HepG2 (cell line): ENCODE measurements around the gene TRAPPC1. TPM values are rescaled to one million over a fixed set of nuclear protein-coding genes. Genes with fewer than 3 reads are reported as not detected.
A peak's percentile ranks its signal among the peaks of the same experiment; 100 is the strongest.

Source experiments
- MED8 ChIP-seq: sonication (generic); formaldehyde crosslinking; IDR thresholded peaks from 2 replicates; pipeline ENCODE4 v1.8.1; 2023; ENCODE audit warnings: mild to moderate bottlenecking, missing genetic modification reagents; ENCODE audit not compliant: insufficient replicate concordance
- RAD21 ChIP-seq: fragments of 450-650 bp; formaldehyde crosslinking; IDR thresholded peaks from 2 replicates; pipeline ENCODE4 v1.5.0; 2020; ENCODE audit warnings: mild to moderate bottlenecking
- STAT5B ChIP-seq: sonication (generic); formaldehyde crosslinking; IDR thresholded peaks from 2 replicates; pipeline ENCODE4 v1.4.0; 2020; ENCODE audit warnings: missing genetic modification reagents
- TCF12 ChIP-seq, 2 experiments: fragments of 450-650 bp in 1 of 2; sonication (generic) in 1 of 2; formaldehyde crosslinking in 1 of 2; IDR thresholded peaks; 2 replicates each; pipeline versions ENCODE4 v1.6.1 to v1.8.0; 2017 to 2022; ENCODE audit warnings: antibody characterized with exemption in 1 of 2, mild to moderate bottlenecking in 1 of 2, missing genetic modification reagents in 1 of 2, moderate library complexity in 1 of 2
- ZC3H4 ChIP-seq: sonication (generic); formaldehyde crosslinking; IDR thresholded peaks from 2 replicates; pipeline ENCODE4 v1.4.0; 2020; ENCODE audit warnings: missing genetic modification reagents, borderline replicate concordance
- ZFX ChIP-seq: sonication (generic); formaldehyde crosslinking; IDR thresholded peaks from 2 replicates; pipeline ENCODE4 v1.4.0; 2020; ENCODE audit warnings: mild to moderate bottlenecking, low read depth, missing genetic modification reagents, moderate library complexity
- ZMYM4 ChIP-seq: sonication (generic); formaldehyde crosslinking; IDR thresholded peaks from 2 replicates; pipeline ENCODE4 v1.8.1; 2023; ENCODE audit warnings: mild to moderate bottlenecking, missing genetic modification reagents
- ZNF276 ChIP-seq: sonication (generic); formaldehyde crosslinking; IDR thresholded peaks from 2 replicates; pipeline ENCODE4 v1.4.0; 2020; ENCODE audit warnings: mild to moderate bottlenecking, low read depth, missing genetic modification reagents
- ZNF337 ChIP-seq: sonication (generic); formaldehyde crosslinking; IDR thresholded peaks from 2 replicates; pipeline ENCODE4 v1.5.1; 2020; ENCODE audit warnings: missing genetic modification reagents, low read depth, mild to moderate bottlenecking, borderline replicate concordance
- ZNF7 ChIP-seq: IDR thresholded peaks from 2 replicates; pipeline ENCODE4 v1.6.1; 2016; ENCODE audit warnings: missing biosample characterization, missing genetic modification reagents
- ZSCAN25 ChIP-seq: sonication (generic); formaldehyde crosslinking; IDR thresholded peaks from 2 replicates; pipeline ENCODE4 v1.8.0; 2022; ENCODE audit warnings: mild to moderate bottlenecking, missing genetic modification reagents
- polyA plus RNA-seq, 8 experiments: library from polyadenylated mRNA; depleted of rRNA in 3 of 8; stranded (reverse) in 7 of 8; unstranded in 1 of 8; fragments of >200 nt; fragmentation: Illumina TruSeq in 4 of 8; extraction: Trizol in 4 of 8; gene quantifications; 2 replicates each; pipeline versions ENCODE4 v1.2.1 to v1.2.3, GENCODE V29; 2011 to 2016; ENCODE audit warnings: low read depth in 4 of 8, missing spikeins in 1 of 8, mixed read lengths in 1 of 8; ENCODE audit not compliant: insufficient read depth in 1 of 8
- total RNA-seq, 5 experiments: library from RNA; depleted of rRNA; stranded (reverse); fragments of >200 nt; fragmentation: Illumina TruSeq; extraction: Trizol; gene quantifications; 2 replicates each; pipeline ENCODE4 v1.2.3, GENCODE V29; 2016; ENCODE audit warnings: low read depth in 1 of 5
- TF ChIP-seq, protein P1 (sequence below): sonication (generic); formaldehyde crosslinking; IDR thresholded peaks from 2 replicates; pipeline ENCODE4 v1.8.1; 2023; ENCODE audit warnings: mild to moderate bottlenecking, inconsistent platforms, moderate library complexity, missing genetic modification reagents, borderline replicate concordance
- TF ChIP-seq, protein P2 (sequence below): sonication (generic); formaldehyde crosslinking; IDR thresholded peaks from 2 replicates; pipeline ENCODE4 v1.9.0; 2021; ENCODE audit warnings: mild to moderate bottlenecking, missing genetic modification reagents
- TF ChIP-seq, protein P3 (sequence below): sonication (generic); formaldehyde crosslinking; IDR thresholded peaks from 2 replicates; pipeline ENCODE4 v1.5.0; 2020; ENCODE audit warnings: missing genetic modification reagents, mild to moderate bottlenecking, borderline replicate concordance

The TRAPPC1 gene
- total and polyA plus RNA-seq, 2 of the 13 experiments (the other 11 are each of a cell fraction or from before 2014, with no cell fraction given) = 28.1 to 44.9 TPM

DNA sequence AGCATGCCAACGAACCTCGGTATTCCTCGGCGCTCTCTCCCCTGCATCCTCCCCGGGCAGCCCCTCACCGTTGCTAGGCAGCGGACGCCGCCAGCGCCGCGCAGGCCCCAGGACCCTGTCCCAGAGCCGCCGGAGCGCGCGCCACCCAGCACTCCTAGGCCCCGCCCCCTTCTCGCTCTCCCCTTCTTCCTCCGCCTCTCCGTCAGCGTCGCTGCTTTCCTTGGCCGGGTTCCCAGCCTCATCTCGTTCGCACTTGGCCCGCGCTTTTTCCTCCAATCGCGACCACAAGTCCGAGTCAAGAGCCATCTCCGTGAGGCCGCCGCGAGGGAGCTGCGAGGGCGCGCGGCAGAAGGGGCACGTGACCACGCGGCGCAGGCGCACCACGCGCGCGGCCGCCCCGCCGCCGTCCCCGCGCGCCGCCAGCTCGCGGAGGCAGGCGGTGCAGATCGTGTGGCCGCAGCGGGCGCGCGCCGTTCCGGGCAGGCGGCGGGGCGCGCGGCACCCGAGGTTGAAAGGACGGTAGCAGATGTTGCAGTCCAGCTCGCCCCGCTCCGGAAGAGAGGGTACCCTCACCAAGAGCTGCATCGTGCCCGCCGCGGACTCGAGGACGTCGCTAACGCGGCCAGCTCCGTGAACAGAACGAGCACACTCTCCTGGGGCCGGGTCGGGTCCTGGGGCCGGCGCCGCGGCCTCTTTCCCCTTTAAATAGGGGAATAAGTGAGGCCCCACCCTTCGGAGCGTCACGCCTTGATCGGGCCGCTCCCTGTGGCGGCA, 15.9 kb downstream of the TRAPPC1 start, which contains the start of gene RNF227 (continued):
- no peak for TF ChIP-seq TCF12 (IDR thresholded peaks at IDR 0.05)
- TF ChIP-seq TCF12 (CRISPR knock-in tag; IDR thresholded peaks at IDR 0.05) = no peak
- no peak for TF ChIP-seq MED8 (CRISPR knock-in tag)
- peak; percentile 70; the same call in 1 of the 2 replicates for TF ChIP-seq ZNF276 (CRISPR knock-in tag)
- no peak for TF ChIP-seq ZSCAN25
- no peak for TF ChIP-seq ZNF337 (CRISPR knock-in tag)
- peak; percentile 65; the same call in 1 of the 2 replicates for TF ChIP-seq STAT5B
- TF ChIP-seq, protein P1, sequence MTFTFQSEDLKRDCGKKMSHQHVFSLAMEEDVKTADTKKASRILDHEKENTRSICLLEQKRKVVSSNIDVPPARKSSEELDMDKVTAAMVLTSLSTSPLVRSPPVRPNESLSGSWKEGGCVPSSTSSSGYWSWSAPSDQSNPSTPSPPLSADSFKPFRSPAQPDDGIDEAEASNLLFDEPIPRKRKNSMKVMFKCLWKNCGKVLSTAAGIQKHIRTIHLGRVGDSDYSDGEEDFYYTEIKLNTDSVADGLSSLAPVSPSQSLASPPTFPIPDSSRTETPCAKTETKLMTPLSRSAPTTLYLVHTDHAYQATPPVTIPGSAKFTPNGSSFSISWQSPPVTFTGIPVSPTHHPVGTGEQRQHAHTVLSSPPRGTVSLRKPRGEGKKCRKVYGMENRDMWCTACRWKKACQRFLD (CRISPR knock-in tag) = 0 out of 2 replicates have a peak, but pooled peaks have one; percentile 81
- TF ChIP-seq, protein P2, sequence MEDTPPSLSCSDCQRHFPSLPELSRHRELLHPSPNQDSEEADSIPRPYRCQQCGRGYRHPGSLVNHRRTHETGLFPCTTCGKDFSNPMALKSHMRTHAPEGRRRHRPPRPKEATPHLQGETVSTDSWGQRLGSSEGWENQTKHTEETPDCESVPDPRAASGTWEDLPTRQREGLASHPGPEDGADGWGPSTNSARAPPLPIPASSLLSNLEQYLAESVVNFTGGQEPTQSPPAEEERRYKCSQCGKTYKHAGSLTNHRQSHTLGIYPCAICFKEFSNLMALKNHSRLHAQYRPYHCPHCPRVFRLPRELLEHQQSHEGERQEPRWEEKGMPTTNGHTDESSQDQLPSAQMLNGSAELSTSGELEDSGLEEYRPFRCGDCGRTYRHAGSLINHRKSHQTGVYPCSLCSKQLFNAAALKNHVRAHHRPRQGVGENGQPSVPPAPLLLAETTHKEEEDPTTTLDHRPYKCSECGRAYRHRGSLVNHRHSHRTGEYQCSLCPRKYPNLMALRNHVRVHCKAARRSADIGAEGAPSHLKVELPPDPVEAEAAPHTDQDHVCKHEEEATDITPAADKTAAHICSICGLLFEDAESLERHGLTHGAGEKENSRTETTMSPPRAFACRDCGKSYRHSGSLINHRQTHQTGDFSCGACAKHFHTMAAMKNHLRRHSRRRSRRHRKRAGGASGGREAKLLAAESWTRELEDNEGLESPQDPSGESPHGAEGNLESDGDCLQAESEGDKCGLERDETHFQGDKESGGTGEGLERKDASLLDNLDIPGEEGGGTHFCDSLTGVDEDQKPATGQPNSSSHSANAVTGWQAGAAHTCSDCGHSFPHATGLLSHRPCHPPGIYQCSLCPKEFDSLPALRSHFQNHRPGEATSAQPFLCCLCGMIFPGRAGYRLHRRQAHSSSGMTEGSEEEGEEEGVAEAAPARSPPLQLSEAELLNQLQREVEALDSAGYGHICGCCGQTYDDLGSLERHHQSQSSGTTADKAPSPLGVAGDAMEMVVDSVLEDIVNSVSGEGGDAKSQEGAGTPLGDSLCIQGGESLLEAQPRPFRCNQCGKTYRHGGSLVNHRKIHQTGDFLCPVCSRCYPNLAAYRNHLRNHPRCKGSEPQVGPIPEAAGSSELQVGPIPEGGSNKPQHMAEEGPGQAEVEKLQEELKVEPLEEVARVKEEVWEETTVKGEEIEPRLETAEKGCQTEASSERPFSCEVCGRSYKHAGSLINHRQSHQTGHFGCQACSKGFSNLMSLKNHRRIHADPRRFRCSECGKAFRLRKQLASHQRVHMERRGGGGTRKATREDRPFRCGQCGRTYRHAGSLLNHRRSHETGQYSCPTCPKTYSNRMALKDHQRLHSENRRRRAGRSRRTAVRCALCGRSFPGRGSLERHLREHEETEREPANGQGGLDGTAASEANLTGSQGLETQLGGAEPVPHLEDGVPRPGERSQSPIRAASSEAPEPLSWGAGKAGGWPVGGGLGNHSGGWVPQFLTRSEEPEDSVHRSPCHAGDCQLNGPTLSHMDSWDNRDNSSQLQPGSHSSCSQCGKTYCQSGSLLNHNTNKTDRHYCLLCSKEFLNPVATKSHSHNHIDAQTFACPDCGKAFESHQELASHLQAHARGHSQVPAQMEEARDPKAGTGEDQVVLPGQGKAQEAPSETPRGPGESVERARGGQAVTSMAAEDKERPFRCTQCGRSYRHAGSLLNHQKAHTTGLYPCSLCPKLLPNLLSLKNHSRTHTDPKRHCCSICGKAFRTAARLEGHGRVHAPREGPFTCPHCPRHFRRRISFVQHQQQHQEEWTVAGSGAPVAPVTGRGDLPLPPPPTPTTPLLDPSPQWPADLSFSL (CRISPR knock-in tag) = no peak
- TF ChIP-seq ZFX (CRISPR knock-in tag) = peak; percentile 75
- TF ChIP-seq, protein P3, sequence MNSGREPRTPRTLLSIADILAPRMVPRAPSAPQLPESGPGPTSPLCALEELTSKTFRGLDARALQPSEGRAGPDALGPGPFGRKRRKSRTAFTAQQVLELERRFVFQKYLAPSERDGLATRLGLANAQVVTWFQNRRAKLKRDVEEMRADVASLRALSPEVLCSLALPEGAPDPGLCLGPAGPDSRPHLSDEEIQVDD = peak; percentile 86; the same call in 1 of the 2 replicates
- no peak for TF ChIP-seq ZC3H4
- TF ChIP-seq ZMYM4 (CRISPR knock-in tag) = 0 out of 2 replicates have a peak, but pooled peaks have one; percentile 51
- no peak for TF ChIP-seq ZNF7
- TF ChIP-seq RAD21 (CRISPR knock-in tag) = no peak
